GM10248 (cell line): Measurements from ENCODE around the gene TRIP4.

Source experiments
- CTCF ChIA-PET: fragments of 300-600 bp; sonication (Branson Sonifier 250); formaldehyde crosslinking; extraction: SDS; loops from one replicate; lab custom pipeline; 2021; ENCODE audit warnings: antibody characterized with exemption; lab: Yijun Ruan, JAX
- POLR2A ChIA-PET: fragments of 350-650 bp; sonication (Branson Sonifier 250); formaldehyde crosslinking; extraction: SDS; loops from one replicate; lab custom pipeline; 2020; ENCODE audit warnings: antibody characterized with exemption; lab: Yijun Ruan, JAX
- DNase-seq: peaks from one replicate; pipeline ENCODE4 v3.0.0; 2012; ENCODE audit errors: extremely low spot score
- CTCF ChIP-seq: IDR thresholded peaks from 2 replicates; pipeline ENCODE4 v1.5.1; 2012; ENCODE audit warnings: mild to moderate bottlenecking, low read depth; ENCODE audit errors: extremely low read depth, missing control alignments, control extremely low read depth

Gene TRIP4

GRCh38 chr15:64400583-64400982 lies 12.9 kb downstream of the TRIP4 start:
- CTCF ChIA-PET = no interaction called here
- TF ChIP-seq CTCF = no peak
- no peak for DNase-seq
- POLR2A ChIA-PET = no interaction called here

GRCh38 chr15:64412216-64412615 lies 24.6 kb downstream of the TRIP4 start:
- CTCF ChIA-PET = interaction anchor here (0.8 to 1.5 kb wide), 2 partner anchors 8 to 13 kb away, joined by 3 to 5 read pairs; no protein-coding TSS in a partner anchor
- POLR2A ChIA-PET = no interaction called here

GRCh38 chr15:64422697-64423096 lies 35.1 kb downstream of the TRIP4 start:
- POLR2A ChIA-PET = no interaction called here
- CTCF ChIA-PET = no interaction called here
- TF ChIP-seq CTCF = no peak
- no peak for DNase-seq

More at GRCh38 chr15:64412216-64412615, 24.6 kb downstream of the TRIP4 start:
- TF ChIP-seq CTCF = no peak
- no peak for DNase-seq

- TF ChIP-seq CTCF = no peak
- ChIA-PET POLR2A (no interaction called here), CTCF (interaction anchor here (2.0 kb wide), 1 partner anchor 263 kb away, joined by 5 read pairs; no protein-coding TSS in a partner anchor)
- DNase-seq = peak; percentile 63
Observed at GRCh38 chr15:64423970-64424369, 36.3 kb downstream of the TRIP4 start.

GRCh38 chr15:64425221-64425620 lies 37.6 kb downstream of the TRIP4 start:
- DNase-seq = no peak
- TF ChIP-seq CTCF = no peak
- POLR2A ChIA-PET = no interaction called here
- CTCF ChIA-PET = interaction anchor here (1.0 to 2.0 kb wide), 2 partner anchors 262 to 303 kb away, joined by 3 to 5 read pairs; no protein-coding TSS in a partner anchor

- POLR2A ChIA-PET = no interaction called here
- CTCF ChIA-PET = interaction anchor here (0.7 to 2.2 kb wide), 9 partner anchors 13 to 264 kb away, joined by 3 to 6 read pairs (median 3); no protein-coding TSS in a partner anchor
- peak; percentile 35 for TF ChIP-seq CTCF
- no peak for DNase-seq
Observed at GRCh38 chr15:64426845-64427465, 39.3 kb downstream of the TRIP4 start.

GRCh38 chr15:64429448-64429847 lies 41.8 kb downstream of the TRIP4 start:
- POLR2A ChIA-PET = no interaction called here
- CTCF ChIA-PET = interaction anchor here (1.1 to 2.2 kb wide), 2 partner anchors 222 to 299 kb away, joined by 3 to 6 read pairs; no protein-coding TSS in a partner anchor
- TF ChIP-seq CTCF = no peak
- no peak for DNase-seq
